NCI-H82 treated with DMSO at 0.1 percent for 48 hours (cell line): ENCODE measurements around the gene TMCO4.

Experiments
- DNase-seq: peaks from one replicate; lab custom pipeline; 2025; ENCODE audit not compliant: unreplicated experiment; lab: John Stamatoyannopoulos, UW

TMCO4 gene

GRCh38 chr1:19776933-19777332 lies 22.8 kb downstream of the TMCO4 start:
- DNase-seq = no peak

GRCh38 chr1:19776287-19776686 lies 23.4 kb downstream of the TMCO4 start:
- no peak for DNase-seq

GRCh38 chr1:19775831-19776230 lies 23.9 kb downstream of the TMCO4 start:
- DNase-seq = no peak

- DNase-seq = no peak
Observed at GRCh38 chr1:19775317-19775716, 24.4 kb downstream of the TMCO4 start.

GRCh38 chr1:19774180-19774785 lies 25.4 kb downstream of the TMCO4 start:
- DNase-seq = no peak

- DNase-seq = no peak
Observed at GRCh38 chr1:19773485-19773884, 26.2 kb downstream of the TMCO4 start.

GRCh38 chr1:19772053-19772452 lies 27.7 kb downstream of the TMCO4 start:
- DNase-seq = no peak

- DNase-seq = no peak
Observed at GRCh38 chr1:19771350-19771749, 28.4 kb downstream of the TMCO4 start.

GRCh38 chr1:19770436-19771190 lies 29.1 kb downstream of the TMCO4 start:
- no peak for DNase-seq

- no peak for DNase-seq
Observed at GRCh38 chr1:19769211-19769932, 30.3 kb downstream of the TMCO4 start.

GRCh38 chr1:19768353-19769210 lies 31.1 kb downstream of the TMCO4 start:
- no peak for DNase-seq

- DNase-seq = no peak
Observed at GRCh38 chr1:19765623-19766022, 34.1 kb downstream of the TMCO4 start.

- DNase-seq = no peak
Observed at GRCh38 chr1:19764848-19765247, 34.9 kb downstream of the TMCO4 start.

GRCh38 chr1:19762175-19762779 lies 37.4 kb downstream of the TMCO4 start:
- DNase-seq = peak; percentile 23

GRCh38 chr1:19759740-19760089 lies 40.0 kb downstream of the TMCO4 start:
- no peak for DNase-seq

- DNase-seq = peak; percentile 27
Observed at GRCh38 chr1:19758227-19758830, 41.4 kb downstream of the TMCO4 start.

GRCh38 chr1:19757641-19758040 lies 42.1 kb downstream of the TMCO4 start:
- DNase-seq = no peak

- no peak for DNase-seq
Observed at GRCh38 chr1:19756480-19756879, 43.2 kb downstream of the TMCO4 start.

GRCh38 chr1:19754482-19754881 lies 45.2 kb downstream of the TMCO4 start:
- peak; percentile 98 for DNase-seq

GRCh38 chr1:19752083-19752696 lies 47.5 kb downstream of the TMCO4 start:
- DNase-seq = peak; percentile 41
